ENCODE measurements around the gene UGT1A1. TPM values are rescaled to one million over a fixed set of nuclear protein-coding genes. Genes with fewer than 3 reads are reported as not detected.

Gene UGT1A1
- total and polyA plus RNA-seq, 2 of the 13 experiments (the other 11 are each of a cell fraction or from before 2014, with no cell fraction given) = 0.69 to 0.75 TPM

DNA sequence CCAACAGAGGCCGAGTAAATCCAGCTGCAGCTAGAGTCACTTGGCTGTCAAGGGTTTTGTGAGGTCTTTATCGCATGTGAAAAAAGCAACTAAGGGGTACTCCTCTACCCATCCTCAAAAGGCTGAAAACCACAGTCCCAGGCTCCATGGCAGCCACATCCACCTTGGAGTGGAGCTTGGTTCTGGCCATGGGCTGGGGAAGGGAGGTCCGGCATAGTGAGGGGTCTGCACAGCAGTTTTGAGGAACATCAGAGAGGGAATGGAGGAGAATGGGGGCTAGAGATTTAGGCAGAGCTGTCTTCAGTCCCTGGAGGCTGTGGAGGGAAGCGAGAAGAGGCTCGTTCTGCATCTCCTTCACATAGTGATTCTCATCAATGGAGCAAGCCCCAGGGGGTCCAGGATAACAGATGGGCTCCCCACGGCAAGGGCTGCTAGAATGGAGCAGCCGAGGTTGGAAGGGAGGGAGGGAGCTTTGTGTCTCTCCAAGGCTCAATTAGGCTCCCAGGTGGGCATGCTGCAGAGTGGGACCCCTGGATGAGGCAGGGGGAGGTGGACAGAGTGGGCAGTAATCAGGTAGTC lies 39.1 kb downstream of the UGT1A1 start (continued):
- TF ChIP-seq, protein P1, sequence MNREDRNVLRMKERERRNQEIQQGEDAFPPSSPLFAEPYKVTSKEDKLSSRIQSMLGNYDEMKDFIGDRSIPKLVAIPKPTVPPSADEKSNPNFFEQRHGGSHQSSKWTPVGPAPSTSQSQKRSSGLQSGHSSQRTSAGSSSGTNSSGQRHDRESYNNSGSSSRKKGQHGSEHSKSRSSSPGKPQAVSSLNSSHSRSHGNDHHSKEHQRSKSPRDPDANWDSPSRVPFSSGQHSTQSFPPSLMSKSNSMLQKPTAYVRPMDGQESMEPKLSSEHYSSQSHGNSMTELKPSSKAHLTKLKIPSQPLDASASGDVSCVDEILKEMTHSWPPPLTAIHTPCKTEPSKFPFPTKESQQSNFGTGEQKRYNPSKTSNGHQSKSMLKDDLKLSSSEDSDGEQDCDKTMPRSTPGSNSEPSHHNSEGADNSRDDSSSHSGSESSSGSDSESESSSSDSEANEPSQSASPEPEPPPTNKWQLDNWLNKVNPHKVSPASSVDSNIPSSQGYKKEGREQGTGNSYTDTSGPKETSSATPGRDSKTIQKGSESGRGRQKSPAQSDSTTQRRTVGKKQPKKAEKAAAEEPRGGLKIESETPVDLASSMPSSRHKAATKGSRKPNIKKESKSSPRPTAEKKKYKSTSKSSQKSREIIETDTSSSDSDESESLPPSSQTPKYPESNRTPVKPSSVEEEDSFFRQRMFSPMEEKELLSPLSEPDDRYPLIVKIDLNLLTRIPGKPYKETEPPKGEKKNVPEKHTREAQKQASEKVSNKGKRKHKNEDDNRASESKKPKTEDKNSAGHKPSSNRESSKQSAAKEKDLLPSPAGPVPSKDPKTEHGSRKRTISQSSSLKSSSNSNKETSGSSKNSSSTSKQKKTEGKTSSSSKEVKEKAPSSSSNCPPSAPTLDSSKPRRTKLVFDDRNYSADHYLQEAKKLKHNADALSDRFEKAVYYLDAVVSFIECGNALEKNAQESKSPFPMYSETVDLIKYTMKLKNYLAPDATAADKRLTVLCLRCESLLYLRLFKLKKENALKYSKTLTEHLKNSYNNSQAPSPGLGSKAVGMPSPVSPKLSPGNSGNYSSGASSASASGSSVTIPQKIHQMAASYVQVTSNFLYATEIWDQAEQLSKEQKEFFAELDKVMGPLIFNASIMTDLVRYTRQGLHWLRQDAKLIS (CRISPR knock-in tag; IDR thresholded peaks at IDR 0.05) = no peak
- TF ChIP-seq ZNF678 (CRISPR knock-in tag; IDR thresholded peaks at IDR 0.05) = no peak
- TF ChIP-seq ZNF724P (CRISPR knock-in tag; IDR thresholded peaks at IDR 0.05; ENCODE audit: borderline replicate concordance) = no peak
- no peak for TF ChIP-seq ZNF501 (CRISPR knock-in tag; IDR thresholded peaks at IDR 0.05)
- TF ChIP-seq ZNF160 (CRISPR knock-in tag; IDR thresholded peaks at IDR 0.05) = no peak

DNA sequence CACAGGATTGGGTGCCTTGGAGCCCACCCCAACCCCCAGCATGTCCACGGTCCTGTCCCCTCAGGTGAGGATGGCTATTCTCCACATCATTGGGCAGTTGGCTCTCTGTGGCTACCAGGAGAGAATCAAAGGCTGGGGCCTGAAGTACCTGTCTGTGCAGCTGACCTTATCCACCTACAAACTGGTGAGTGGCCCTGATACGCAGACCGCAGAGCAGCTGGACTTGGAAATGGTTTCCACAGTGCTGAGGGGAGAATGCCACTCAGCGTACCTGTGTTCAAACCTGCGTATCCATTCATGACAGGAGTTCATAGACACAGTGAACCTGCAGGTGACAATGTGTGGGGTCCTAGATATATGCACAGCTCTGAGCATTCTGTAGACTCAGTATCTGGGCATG lies 39.6 kb downstream of the UGT1A1 start:
- BruUV-seq (replicated peaks) = no TSS peak
- no peak for DNase-seq (ENCODE audit: low spot score)
- no peak for FAIRE-seq
- Histone ChIP-seq H3K79me2 (ENCODE audit: insufficient read depth, low read length) (no peaks in the 10 kb centered on the region), H3K9me3 (ENCODE audit: low read length) (no peaks in the 10 kb centered on the region), H4K20me1 (ENCODE audit: insufficient read depth, low read length) (no peaks in the 10 kb centered on the region), H3K9ac (ENCODE audit: insufficient read depth, low read depth, low read length) (no peak overlapping the region), H3K27me3 (ENCODE audit: control insufficient read depth in 1 of 2, insufficient read depth in 2 of 2, low read length in 2 of 2) (peaks cover 2 to 50% of the 10 kb centered on the region in 2 experiments; a peak in 3 of 5 replicates), H2AFZ (ENCODE audit: low read length) (no peak overlapping the region), H3K36me3 (replicated peaks in 1 of 2; ENCODE audit: control insufficient read depth in 1 of 2, insufficient read depth in 2 of 2, low read length in 2 of 2) (no peaks in the 10 kb centered on the region), H3K4me3 (replicated peaks in 1 of 3; ENCODE audit: insufficient read depth in 1 of 3, low read depth in 2 of 3, low read length in 3 of 3) (no peak overlapping the region), H3K4me1 (ENCODE audit: insufficient read depth, low read length) (no peaks in the 10 kb centered on the region), H3K27ac (ENCODE audit: extremely low read length, insufficient read depth, low read length) (no peak overlapping the region), H3K4me2 (ENCODE audit: low read depth, low read length) (no peak overlapping the region)
- ChIA-PET POLR2A (no interaction called here), CTCF (ENCODE audit: low intra/inter-chr PET ratio, low total read pairs) (no interaction called here)
- no peak; the same call in 2 of the 3 replicates for ATAC-seq
- intact Hi-C loops (cut with micrococcal nuclease; ENCODE audit: unreplicated experiment) (no loop called here), in situ Hi-C loops (cut with HindIII; ENCODE audit: extremely low pct_ligation_motif_present, low pct_unique_long_range_greater_than_20kb) (no loop called here)
- no peak for TF ChIP-seq ZNF703 (CRISPR knock-in tag; IDR thresholded peaks at IDR 0.05; ENCODE audit: borderline replicate concordance)
- no peak for TF ChIP-seq ZFP36L2 (CRISPR knock-in tag; IDR thresholded peaks at IDR 0.05)
- no peak for TF ChIP-seq ZNF44 (CRISPR knock-in tag; IDR thresholded peaks at IDR 0.05)
- no peak for TF ChIP-seq IRF9 (CRISPR knock-in tag; IDR thresholded peaks at IDR 0.05; ENCODE audit: borderline replicate concordance)
- TF ChIP-seq AHDC1 (CRISPR knock-in tag; IDR thresholded peaks at IDR 0.05; ENCODE audit: borderline replicate concordance) = no peak
- WGBS (ENCODE audit: low lambda C conversion rate) = 50% methylated on average over 1 of the region's 5 CpGs
